GM21528 (cell line): ENCODE data around the gene DAB1.
A peak's percentile ranks its signal among the peaks of the same experiment; 100 is the strongest.
"Not testable (repeated sequence)": the region's sequence is repeated elsewhere in the genome, so short reads cannot be mapped to it uniquely, and the experiment has no call there.

Experiments
- ATAC-seq: cut with Tn5 transposase; IDR thresholded peaks from one replicate; pipeline ENCODE4 v1.9.1; 2021; ENCODE audit warnings: mild to moderate bottlenecking, moderate library complexity; ENCODE audit not compliant: unreplicated experiment, low FRiP score

Gene DAB1

DNA sequence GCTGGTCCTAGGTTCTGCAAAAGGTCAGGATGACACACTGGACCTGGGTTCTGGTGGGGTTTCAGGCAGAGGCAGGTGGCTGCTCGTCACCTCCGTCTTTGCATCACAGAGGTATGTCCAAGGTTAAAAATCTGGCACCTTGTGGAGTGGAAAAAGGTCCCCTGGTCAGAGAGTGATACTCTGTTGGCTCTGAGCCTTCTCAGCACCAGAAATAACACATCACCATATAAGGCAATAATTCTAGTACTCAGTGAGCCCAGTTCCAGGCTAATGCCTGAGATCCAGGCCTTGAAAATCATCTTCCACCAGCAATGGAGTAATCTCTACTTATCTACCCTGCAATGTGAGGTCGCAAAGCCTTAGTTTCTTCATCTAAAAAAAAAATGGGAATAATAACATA, 330.7 kb downstream of the DAB1 start:
- no peak for ATAC-seq

DNA sequence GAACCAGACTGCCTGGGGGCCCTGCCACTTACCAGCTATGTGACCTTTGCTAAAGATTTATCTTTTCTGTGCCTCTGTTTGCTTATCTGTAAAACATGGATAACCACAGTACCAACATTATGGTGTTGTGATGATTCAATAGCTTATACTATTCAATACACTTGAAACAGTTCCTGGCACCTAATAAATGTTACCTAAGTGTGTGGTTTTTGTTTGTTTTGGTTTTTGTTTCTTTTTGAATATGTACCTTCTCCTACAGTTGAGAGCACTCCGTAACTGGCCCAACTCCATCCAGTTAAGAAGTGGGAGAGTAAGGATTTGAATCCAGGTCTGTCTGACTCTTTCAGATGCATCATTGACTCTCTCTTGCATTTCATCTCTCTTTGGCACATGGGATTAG, 332.2 kb downstream of the DAB1 start:
- ATAC-seq, result no peak

DNA sequence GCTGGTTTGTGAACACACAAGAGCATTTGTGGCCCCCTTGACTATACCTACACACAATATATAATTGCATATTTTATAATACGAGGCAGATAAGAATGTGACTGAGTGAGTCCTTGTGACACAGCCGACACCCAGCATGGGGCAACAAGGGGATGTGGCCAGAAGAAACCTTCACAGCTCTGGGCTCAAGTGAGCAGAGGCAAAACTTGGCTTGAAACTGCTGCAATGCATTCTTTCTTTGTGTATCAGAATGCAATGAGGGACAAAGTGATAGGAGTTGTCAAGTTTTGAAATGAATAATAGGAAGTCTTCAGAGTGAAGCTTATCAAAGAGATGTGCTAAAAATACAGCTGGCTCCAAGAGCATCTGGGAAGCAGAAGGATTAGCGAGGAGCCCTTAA, 334.0 kb downstream of the DAB1 start:
- ATAC-seq, result no peak

DNA sequence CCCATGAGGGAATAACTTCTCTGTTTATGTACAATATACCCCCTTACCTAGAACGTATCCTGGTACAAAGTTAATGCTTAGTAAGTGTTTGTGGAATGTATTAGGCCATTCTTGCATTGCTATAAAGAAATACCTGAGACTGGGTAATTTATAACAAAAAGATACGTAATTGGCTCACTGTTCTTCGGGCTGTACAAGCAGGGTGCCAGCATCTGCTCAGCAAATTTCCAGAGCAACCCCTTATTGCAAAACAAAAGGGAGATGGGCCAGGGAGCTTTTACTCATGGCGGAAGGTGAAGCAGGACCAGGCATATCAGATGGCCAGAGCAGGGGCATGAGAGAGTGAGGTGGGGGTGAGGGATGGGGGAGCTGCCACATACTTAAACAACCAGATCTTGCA, 334.6 kb downstream of the DAB1 start:
- no peak for ATAC-seq

DNA sequence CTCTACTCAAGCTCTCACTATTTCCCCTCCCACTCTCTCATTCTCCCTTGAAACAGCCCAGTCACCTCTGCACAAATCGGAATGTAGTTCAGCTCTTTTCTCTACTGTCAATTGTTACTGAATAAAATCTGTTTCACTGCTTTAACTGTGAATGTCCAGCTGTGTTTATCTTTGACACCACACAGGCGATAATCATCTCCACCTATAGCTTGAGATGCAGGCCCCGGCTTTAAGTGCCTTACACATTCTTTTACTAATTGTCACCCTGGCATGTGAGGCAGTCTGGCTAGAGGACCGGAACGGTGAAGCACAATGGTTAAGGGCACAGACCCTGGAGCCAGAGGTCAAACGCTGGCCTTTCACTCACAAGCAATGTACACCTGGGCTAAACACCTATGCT, 335.2 kb downstream of the DAB1 start:
- ATAC-seq, result no peak

DNA sequence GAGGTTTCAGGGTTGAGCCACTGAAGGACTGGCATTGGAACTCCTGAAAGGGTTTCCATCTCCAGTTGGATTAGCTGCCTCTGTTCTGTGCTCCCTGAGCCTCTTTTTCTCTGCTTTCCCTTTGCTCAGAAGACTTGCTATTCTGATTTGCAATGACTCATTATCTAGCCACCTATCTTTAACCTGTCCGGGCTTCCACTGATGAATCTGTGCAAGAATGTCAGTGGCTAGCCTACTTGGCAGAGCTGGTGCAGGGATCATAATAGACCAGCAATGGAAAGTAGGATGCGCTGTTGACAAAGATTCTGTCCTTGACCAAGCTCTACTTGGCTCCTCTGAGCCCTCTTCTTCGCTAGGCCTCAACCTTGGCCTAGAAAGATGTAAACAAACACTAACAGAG, 336.2 kb downstream of the DAB1 start:
- ATAC-seq, result not testable (repeated sequence)

DNA sequence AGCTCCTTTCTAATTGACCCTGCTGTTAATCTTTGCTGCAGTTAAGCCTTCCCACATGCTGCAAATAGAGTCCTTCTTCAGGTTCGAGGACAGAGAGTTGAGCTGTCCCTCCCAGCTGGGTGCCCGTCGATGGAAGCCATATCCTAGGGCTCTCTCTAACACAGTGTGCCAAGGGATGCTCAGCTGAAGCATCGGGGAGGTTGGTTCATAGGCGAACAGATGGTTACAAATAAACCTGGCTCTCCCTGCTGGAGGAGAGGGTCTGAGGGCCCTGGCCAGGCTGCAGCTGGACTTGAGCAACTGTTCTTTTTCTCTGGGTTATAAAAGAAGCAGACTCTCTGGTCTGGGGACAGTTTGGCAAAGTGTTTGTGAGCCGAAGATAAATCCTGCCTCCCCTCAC, 337.7 kb downstream of the DAB1 start:
- no peak for ATAC-seq

DNA sequence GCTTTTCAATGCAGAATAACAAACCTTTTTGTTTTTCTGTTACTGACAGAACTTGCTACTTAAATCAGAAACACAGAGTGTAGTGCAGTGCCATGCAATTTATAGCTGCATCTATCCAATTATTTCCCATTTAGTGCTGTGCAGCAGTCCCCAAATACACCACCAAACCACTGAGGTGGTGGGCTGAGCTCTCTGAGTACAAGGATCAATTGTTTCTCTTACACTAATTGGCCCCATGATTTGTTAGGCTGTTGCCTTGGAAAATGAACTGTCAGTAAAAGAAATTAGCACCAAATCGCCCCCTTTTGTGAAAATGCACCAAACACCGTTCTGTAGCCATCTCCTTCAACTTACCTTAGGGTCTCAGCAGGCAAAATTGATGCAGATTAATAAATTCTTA, 339.2 kb downstream of the DAB1 start:
- ATAC-seq, result no peak

DNA sequence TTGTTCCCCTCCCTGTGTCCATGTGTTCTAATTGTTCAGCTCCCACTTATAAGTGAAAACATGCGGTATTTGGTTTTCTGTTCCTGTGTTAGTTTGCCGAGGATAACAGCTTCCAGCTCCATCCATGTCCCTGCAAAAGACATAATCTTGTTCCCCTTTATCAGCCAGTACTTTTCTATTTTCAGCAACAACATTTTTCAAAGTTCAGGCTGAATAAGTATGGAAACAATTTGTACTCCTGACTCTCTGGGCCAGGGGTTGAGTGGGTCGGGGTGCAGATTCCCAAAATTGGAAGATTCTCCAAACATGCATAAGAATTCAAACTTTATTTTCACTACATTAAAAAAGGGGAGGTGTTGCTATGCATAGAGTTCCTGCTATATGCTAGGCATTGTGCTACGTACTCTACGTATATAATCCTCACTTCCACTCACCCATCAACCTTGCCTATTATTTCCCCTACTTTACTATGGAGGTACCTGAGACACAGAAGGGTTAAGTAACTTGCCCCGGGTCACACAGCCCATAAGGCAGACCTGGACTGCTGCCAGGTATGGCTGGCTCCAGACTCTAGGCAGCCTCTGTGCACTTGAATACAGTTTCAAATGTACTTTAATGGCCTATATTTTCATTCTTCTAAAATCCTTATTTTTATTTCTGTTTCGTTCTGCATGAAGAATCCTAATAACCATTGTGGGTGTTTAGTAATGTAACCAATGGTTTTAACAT, 341.0 kb downstream of the DAB1 start:
- ATAC-seq, result no peak

DNA sequence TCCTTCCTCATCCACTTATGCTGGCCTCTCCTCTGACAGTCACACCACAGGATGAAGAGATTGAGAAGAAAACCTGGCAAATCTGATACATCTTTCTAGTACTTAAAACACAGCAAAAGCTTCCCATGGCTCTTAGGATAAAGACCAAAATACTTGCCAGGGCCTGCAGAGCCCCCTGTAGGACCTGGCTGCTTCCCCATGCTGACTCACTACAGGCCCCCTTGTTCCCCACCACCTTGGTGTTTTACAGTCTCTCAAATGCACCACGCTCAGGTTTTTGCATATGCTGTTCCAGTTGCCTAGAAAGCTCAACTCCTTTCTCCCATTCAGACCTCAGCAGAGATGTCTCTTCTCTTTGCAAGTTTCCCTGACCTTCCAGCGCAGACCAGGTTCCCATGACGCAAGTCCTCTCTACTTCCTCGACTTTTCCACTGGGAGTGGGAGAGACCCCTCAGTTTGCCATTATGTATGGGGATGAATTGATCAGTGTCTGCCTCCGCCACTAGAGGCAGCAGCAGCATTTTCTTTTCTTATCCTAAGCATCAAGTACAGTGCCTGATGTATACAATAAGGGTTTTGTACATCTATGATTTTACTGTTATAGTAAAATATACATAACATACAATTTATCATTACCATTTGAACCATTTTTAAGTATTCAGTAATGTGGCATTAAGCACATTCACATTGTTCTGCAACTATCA, 344.3 kb downstream of the DAB1 start:
- no peak for ATAC-seq

DNA sequence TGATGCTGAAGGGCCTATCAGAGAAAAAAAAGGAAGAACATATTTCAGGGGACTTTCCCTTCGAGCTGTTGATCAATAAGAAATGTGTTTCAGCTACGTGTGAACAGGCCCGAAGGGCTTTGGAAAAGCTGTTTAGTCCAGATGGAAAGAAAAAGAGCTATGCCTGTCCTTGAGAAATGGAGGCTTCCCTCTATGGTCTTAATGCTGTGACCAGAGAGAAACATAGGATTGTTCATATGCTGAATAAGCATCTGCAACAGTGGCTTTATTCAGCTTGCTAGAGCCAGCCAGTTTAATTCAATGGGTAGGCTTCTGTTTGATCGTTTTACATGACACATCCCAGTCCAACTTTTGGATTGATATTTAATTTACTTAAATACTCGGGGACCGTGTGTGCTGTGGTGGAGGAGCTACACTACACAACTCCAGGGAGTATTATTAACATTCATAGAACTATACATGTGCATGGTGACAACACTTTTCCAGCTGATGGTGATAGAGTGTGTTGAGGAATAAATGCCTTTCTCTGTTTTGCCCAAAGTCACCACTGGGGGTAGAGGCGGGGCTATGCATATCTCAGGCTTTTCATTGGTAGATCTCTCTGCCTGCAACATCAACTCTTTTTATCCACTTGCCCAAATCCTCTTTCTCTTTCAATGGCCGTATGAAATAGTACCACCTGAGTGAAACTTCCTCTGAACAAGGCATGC, 351.3 kb downstream of the DAB1 start:
- peak; percentile 50 for ATAC-seq

DNA sequence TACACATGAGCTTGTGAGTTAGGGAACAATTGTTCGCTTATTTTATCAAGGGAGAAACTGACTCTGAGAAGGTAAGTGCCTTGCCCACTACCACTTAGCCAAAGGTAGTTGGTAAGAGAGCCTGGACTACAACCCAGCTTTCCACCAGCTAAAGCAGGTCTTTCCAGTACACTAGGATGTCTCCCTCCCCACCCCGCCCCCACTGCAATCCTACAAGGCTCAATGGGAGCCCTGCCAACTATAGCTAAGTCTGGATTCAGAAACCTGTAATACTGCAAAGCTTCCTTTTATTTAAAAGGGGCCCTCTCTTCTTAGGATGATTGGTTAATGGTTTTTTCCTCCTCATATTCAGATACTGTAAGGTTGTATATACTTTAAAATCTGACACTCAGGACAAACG, 356.0 kb downstream of the DAB1 start:
- no peak for ATAC-seq

DNA sequence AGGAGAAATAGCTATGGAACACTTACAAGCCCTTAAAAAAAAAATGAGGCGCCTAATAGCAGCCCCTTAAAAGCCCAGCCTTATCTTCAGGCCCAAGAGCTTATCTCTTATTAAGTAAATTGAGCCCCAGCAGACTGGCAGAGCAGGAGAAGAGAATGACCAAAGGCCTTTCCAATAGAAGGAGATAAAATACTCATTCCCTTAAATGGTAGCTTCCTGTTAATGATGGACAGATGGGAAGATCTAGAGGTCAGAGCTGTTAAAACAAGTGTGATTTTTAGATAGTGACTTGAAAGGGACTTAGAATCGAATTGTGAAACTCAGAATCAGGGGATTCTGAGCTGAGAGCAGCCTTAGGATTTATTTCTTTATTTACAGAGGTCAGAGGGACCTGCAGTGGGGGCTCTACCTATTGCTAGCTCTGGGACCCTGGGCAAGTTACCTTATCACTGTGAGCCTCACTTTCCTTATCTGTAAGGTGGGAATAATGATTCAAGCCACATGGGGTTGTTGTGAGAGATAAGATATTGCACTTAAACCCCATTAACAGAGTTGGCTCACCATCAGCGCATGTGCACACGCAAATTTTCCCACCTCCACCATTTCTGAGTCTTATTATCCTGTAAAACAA, 356.8 kb downstream of the DAB1 start:
- no peak for ATAC-seq

DNA sequence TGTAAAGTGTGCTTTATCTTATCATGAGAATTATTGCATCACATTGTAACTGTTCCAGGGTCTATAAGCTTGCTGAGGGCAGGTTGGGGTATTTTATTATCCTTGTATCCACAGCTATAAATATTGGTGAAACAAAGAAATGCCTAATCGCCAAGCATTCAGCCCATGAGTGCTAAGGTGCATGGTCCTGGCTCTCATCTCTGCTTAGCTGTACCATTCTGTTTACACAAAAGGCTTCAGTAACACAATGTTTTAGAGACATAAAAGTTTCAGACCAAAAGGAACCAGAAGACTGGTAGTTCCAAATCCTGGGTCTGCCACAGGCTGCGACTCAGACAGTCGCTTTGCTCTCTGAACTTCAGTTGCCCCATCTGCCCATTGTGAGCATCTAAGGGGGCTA, 358.4 kb downstream of the DAB1 start:
- ATAC-seq, result no peak

DNA sequence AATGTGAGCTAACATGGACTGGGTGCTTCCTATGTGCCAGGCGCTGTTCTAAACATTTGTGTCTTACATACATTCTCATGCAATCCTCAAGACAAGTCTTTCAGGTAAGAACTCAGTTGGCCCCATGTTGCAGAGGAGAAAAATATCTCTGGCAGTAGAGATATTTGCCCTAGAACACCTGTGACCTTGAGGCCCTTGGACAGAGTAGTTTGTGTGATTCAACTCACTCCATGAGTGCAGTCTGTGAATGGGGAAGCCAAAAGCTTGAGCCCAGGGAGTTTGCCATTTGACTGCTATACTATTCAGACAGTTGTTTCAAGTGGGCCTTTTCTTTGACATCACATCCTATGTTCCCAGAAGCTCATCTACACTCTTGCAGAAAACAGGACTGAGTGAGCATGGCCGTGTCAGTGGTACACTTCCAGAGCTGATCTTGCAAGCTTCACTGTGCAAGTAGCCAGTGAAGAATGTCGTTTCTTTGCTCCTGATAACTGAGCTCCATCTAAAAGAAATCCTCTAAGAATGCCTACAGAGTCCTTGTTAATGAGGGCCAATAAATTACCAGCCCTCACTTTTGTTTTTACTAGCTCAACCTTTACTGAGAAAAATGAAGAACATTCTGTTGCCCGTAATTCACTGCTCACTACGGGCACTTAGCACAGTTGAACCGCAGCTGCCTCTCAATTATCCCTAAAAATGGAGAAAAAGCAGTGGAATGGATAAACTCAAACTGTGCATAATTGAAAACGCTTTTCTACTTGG, 359.3 kb downstream of the DAB1 start:
- ATAC-seq, result no peak

DNA sequence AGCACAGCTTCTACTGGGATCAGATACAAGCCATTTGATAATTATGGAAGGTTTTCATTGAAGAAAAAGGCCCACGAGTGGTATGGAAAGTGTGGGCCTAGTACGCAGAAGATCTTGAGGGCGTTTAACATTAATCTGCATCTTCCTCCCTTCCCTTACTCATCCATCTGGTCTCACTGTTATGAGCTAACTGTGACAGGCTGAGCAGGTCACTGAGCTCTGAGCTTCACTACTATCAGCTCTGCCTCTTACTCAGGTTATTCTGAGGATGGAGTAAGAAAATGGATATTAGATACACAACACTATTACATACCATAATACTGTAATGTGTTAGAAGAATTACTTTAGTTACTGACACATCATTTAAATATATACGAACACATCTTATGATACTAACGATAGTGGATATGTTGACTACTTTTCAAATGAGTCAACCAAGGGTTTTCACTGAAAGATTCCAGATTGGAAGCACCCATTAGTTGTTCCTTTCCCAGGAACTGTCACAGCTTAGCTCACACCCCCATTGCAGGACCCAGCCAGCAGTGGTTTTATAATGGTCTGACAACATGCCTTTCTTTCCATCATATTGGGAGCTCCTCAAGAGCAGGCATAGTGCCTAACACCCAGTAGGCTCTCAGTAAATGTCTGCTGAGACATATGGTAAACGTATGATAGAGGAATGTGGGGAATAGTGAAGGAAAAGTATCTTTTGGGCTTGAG, 360.3 kb downstream of the DAB1 start:
- no peak for ATAC-seq

DNA sequence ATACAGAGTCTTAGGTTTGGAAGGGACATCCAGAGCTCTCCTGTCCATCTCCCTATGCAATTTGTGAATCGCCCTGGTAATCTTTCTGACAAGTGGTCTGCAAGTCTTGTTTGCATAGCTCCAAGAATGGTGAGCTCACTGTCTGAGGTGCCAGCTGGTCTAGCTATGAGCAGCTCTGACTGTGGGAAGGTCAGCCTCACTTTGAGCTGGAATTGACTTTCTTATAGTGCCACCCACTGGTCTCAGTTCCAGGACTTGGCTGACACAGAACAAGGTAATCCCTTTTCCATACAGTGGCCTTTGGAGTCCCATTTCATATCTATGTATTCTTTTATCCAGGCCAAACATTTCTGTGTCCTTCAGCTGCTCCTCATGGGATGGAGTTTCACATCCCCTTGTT, 362.5 kb downstream of the DAB1 start:
- ATAC-seq, result no peak

DNA sequence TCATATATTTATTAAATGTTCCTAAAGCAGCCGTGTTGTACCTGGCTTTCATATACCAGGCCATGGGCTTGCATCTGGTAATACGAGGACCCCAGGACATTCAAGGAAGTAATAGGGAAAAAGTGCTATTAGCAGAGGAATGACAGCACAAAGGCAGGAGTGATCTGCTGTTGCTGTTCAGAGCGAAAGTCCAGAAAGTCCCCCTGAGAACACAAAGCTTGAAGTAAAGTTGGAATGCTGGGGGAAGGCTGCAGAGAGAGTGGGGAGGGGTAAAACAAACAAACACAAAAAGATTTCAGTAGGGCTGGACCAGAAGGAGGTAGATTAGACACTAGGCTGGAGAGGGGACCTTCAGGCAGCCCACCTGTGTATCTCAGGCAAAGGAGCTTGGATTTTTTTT, 363.4 kb downstream of the DAB1 start:
- no peak for ATAC-seq

DNA sequence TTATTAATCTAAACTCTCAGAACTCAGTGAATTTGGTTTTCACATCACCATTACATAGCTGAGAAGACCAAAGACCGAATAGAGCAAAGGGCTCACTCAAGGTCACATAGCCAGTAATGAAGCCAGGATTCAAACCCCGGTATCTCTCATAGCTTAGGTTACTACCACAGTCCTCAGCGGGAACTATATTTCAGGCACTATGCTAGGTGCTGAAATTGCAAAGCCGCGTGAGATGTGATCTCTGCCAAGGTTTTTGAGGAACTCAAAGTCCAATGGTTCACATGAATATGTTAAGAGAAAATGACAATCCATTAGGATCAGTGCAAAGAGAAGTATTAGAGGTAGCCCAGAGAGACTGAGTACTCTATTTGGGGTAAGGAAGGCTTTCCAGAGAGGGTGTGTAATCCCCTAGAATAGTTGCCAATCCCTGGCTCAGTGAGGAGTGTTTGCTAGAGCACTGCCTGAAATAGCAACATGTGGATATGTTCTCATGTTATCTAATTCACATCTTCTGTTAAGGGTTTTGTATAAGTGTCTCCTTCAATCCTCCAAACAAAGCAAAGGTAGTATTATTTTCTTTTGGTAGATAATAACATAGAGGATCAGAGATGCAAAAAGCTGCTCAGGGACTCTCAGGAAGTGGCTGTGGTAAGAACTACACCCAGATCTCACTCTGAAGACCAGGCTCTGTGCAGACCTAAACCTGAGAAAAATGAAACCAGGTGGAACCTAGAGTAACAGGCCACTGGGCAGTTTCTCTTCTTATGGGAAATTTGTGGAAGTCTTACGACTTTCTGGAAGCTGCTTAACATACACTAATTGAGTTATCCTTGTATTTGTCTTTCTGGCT, 365.0 kb downstream of the DAB1 start:
- ATAC-seq, result no peak
